ENCODE results near the gene ISLR.

ISLR gene

GRCh38 chr15:74205582-74205947 is 32.1 kb downstream of the ISLR start:
- peaks cover 4% of the 10 kb centered on the region for H3K36me3 ChIP-seq (ENCODE audit: insufficient read depth, insufficient read length, low read length)
- H3K9me3 ChIP-seq (ENCODE audit: insufficient read depth, low read length), result 0 out of 2 replicates have a peak, but pooled peaks cover 1% of the 10 kb centered on the region
- peaks cover 30% of the 10 kb centered on the region for H3K27me3 ChIP-seq (ENCODE audit: insufficient read depth, insufficient read length)
- no peak for TF ChIP-seq YY1 (IDR thresholded peaks at IDR 0.05; ENCODE audit: insufficient read depth, insufficient read length)
- TF ChIP-seq SUZ12 (IDR thresholded peaks at IDR 0.05; ENCODE audit: extremely low read depth, insufficient read depth, insufficient read length), result no peak
- TF ChIP-seq ZNF274 (IDR thresholded peaks at IDR 0.05; ENCODE audit: low read depth, low read length), result no peak
- H3K4me3 ChIP-seq (ENCODE audit: insufficient read length, low read depth), result no peak overlapping the region
- no peak for DNase-seq (ENCODE audit: low read depth, low spot score)
- H3K4me1 ChIP-seq (ENCODE audit: insufficient read depth, insufficient read length), result peaks cover 49% of the 10 kb centered on the region
- H3K9ac ChIP-seq (ENCODE audit: insufficient read length, low read depth), result peak overlapping the region; percentile 29

- DNase-seq (ENCODE audit: low read depth, low spot score), result no peak
- Histone ChIP-seq H3K4me3 (ENCODE audit: insufficient read length, low read depth) (no peak overlapping the region), H3K4me1 (ENCODE audit: insufficient read depth, insufficient read length) (peaks cover 38% of the 10 kb centered on the region), H3K9me3 (ENCODE audit: insufficient read depth, low read length) (peaks cover 6% of the 10 kb centered on the region; the same call in 1 of the 2 replicates), H3K36me3 (ENCODE audit: insufficient read depth, insufficient read length, low read length) (peaks cover 4% of the 10 kb centered on the region), H3K9ac (ENCODE audit: insufficient read length, low read depth) (no peak overlapping the region), H3K27me3 (ENCODE audit: insufficient read depth, insufficient read length) (peaks cover 30% of the 10 kb centered on the region)
- TF ChIP-seq YY1 (IDR thresholded peaks at IDR 0.05; ENCODE audit: insufficient read depth, insufficient read length), result no peak
- TF ChIP-seq ZNF274 (IDR thresholded peaks at IDR 0.05; ENCODE audit: low read depth, low read length), result no peak
- TF ChIP-seq SUZ12 (IDR thresholded peaks at IDR 0.05; ENCODE audit: extremely low read depth, insufficient read depth, insufficient read length), result no peak
Measured at GRCh38 chr15:74206801-74207281, 33.3 kb downstream of the ISLR start.

- Histone ChIP-seq H3K4me1 (ENCODE audit: insufficient read depth, insufficient read length) (peaks cover 42% of the 10 kb centered on the region), H3K9me3 (ENCODE audit: insufficient read depth, low read length) (peaks cover 6% of the 10 kb centered on the region; the same call in 1 of the 2 replicates), H3K4me3 (ENCODE audit: insufficient read length, low read depth) (no peak overlapping the region), H3K36me3 (ENCODE audit: insufficient read depth, insufficient read length, low read length) (peaks cover 4% of the 10 kb centered on the region), H3K27me3 (ENCODE audit: insufficient read depth, insufficient read length) (peaks cover 30% of the 10 kb centered on the region), H3K9ac (ENCODE audit: insufficient read length, low read depth) (peak overlapping the region; percentile 23)
- TF ChIP-seq SUZ12 (IDR thresholded peaks at IDR 0.05; ENCODE audit: extremely low read depth, insufficient read depth, insufficient read length), result no peak
- TF ChIP-seq ZNF274 (IDR thresholded peaks at IDR 0.05; ENCODE audit: low read depth, low read length), result no peak
- TF ChIP-seq YY1 (IDR thresholded peaks at IDR 0.05; ENCODE audit: insufficient read depth, insufficient read length), result no peak
- no peak for DNase-seq (ENCODE audit: low read depth, low spot score)
Measured at GRCh38 chr15:74207652-74208440, 34.3 kb downstream of the ISLR start.

GRCh38 chr15:74208496-74208895 is 35.0 kb downstream of the ISLR start:
- H3K9me3 ChIP-seq (ENCODE audit: insufficient read depth, low read length), result peaks cover 6% of the 10 kb centered on the region; the same call in 1 of the 2 replicates
- peaks cover 30% of the 10 kb centered on the region for H3K27me3 ChIP-seq (ENCODE audit: insufficient read depth, insufficient read length)
- peak overlapping the region; percentile 63 for H3K9ac ChIP-seq (ENCODE audit: insufficient read length, low read depth)
- DNase-seq (ENCODE audit: low read depth, low spot score), result no peak
- peaks cover 46% of the 10 kb centered on the region for H3K4me1 ChIP-seq (ENCODE audit: insufficient read depth, insufficient read length)
- peaks cover 4% of the 10 kb centered on the region for H3K36me3 ChIP-seq (ENCODE audit: insufficient read depth, insufficient read length, low read length)
- peak overlapping the region; percentile 8 for H3K4me3 ChIP-seq (ENCODE audit: insufficient read length, low read depth)
- TF ChIP-seq ZNF274 (IDR thresholded peaks at IDR 0.05; ENCODE audit: low read depth, low read length), result no peak
- TF ChIP-seq SUZ12 (IDR thresholded peaks at IDR 0.05; ENCODE audit: extremely low read depth, insufficient read depth, insufficient read length), result no peak
- no peak for TF ChIP-seq YY1 (IDR thresholded peaks at IDR 0.05; ENCODE audit: insufficient read depth, insufficient read length)

- H3K9me3 ChIP-seq (ENCODE audit: insufficient read depth, low read length), result peaks cover 6% of the 10 kb centered on the region; the same call in 1 of the 2 replicates
- peak overlapping the region; percentile 63 for H3K9ac ChIP-seq (ENCODE audit: insufficient read length, low read depth)
- H3K4me3 ChIP-seq (ENCODE audit: insufficient read length, low read depth), result peak overlapping the region; percentile 8
- DNase-seq (ENCODE audit: low read depth, low spot score), result no peak
- peaks cover 49% of the 10 kb centered on the region for H3K4me1 ChIP-seq (ENCODE audit: insufficient read depth, insufficient read length)
- TF ChIP-seq YY1 (IDR thresholded peaks at IDR 0.05; ENCODE audit: insufficient read depth, insufficient read length), result no peak
- no peak for TF ChIP-seq SUZ12 (IDR thresholded peaks at IDR 0.05; ENCODE audit: extremely low read depth, insufficient read depth, insufficient read length)
- no peak for TF ChIP-seq ZNF274 (IDR thresholded peaks at IDR 0.05; ENCODE audit: low read depth, low read length)
- peaks cover 30% of the 10 kb centered on the region for H3K27me3 ChIP-seq (ENCODE audit: insufficient read depth, insufficient read length)
- peaks cover 4% of the 10 kb centered on the region for H3K36me3 ChIP-seq (ENCODE audit: insufficient read depth, insufficient read length, low read length)
Measured at GRCh38 chr15:74208901-74209559, 35.5 kb downstream of the ISLR start.

- peaks cover 6% of the 10 kb centered on the region; the same call in 1 of the 2 replicates for H3K9me3 ChIP-seq (ENCODE audit: insufficient read depth, low read length)
- DNase-seq (ENCODE audit: low read depth, low spot score), result no peak
- H3K36me3 ChIP-seq (ENCODE audit: insufficient read depth, insufficient read length, low read length), result peaks cover 4% of the 10 kb centered on the region
- peaks cover 50% of the 10 kb centered on the region for H3K4me1 ChIP-seq (ENCODE audit: insufficient read depth, insufficient read length)
- H3K4me3 ChIP-seq (ENCODE audit: insufficient read length, low read depth), result peak overlapping the region; percentile 2
- H3K27me3 ChIP-seq (ENCODE audit: insufficient read depth, insufficient read length), result peaks cover 30% of the 10 kb centered on the region
- peak overlapping the region; percentile 63 for H3K9ac ChIP-seq (ENCODE audit: insufficient read length, low read depth)
- no peak for TF ChIP-seq ZNF274 (IDR thresholded peaks at IDR 0.05; ENCODE audit: low read depth, low read length)
- no peak for TF ChIP-seq YY1 (IDR thresholded peaks at IDR 0.05; ENCODE audit: insufficient read depth, insufficient read length)
- no peak for TF ChIP-seq SUZ12 (IDR thresholded peaks at IDR 0.05; ENCODE audit: extremely low read depth, insufficient read depth, insufficient read length)
Measured at GRCh38 chr15:74209560-74209958, 36.0 kb downstream of the ISLR start.
